K562 treated with DMSO at 1 percent for 4 hours (cell line): ENCODE results near the gene ODF4. TPM values are rescaled to one million over a fixed set of nuclear protein-coding genes. Genes with fewer than 3 reads are reported as not detected.

Source experiments
- total RNA-seq: library from RNA; unstranded; fragments of 300-600 nt; gene quantifications from 2 replicates; pipeline ENCODE4 v1.2.3, GENCODE V29; 2022; ENCODE audit not compliant: insufficient read depth

Gene ODF4, protein sequence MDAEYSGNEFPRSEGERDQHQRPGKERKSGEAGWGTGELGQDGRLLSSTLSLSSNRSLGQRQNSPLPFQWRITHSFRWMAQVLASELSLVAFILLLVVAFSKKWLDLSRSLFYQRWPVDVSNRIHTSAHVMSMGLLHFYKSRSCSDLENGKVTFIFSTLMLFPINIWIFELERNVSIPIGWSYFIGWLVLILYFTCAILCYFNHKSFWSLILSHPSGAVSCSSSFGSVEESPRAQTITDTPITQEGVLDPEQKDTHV
- not detected in 2 replicates for total RNA-seq

DNA sequence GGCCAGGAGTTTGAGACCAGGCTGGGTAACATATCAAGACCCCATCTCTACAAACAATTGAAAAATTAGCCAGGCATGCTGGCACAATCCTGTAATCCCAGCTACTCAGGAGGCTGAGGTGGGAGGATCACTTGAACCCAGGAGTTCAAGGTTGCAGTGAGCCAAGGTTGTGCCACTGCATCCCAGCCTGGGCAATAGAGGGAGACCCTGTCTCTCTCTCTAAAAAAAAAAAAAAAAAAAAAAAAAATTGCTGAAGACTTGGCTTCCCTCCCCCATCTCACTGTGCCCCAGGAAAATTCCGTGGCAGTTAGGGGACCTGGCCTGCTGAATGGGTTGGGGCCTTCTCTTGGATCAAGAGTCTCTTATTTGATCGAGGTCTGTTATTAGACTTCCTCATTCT lies at the start of gene ODF4:
TSS of gene ODF4 (plus strand) at position 301 of the 400 bp plus-strand sequence. CDS start 212 bp downstream, outside the sequence.

GRCh38 chr17:8376271-8377067 lies 36.8 kb downstream of the ODF4 start, which contains the start of gene KRABD2:
Gene KRABD2, minus strand, starts transcription at chr17:8376704.

GRCh38 chr17:8383143-8383822 lies 43.6 kb downstream of the ODF4 start, which contains the start of gene RPL26:
Gene RPL26, minus strand, starts transcription at chr17:8383193. Its CDS starts 883 bp downstream, at chr17:8382310.

Other genes with a start within 250 kb of the ODF4 start
- gene ALOXE3, start 221.3 kb upstream of the ODF4 start, total RNA-seq, result not detected in 2 replicates
- gene HES7, start 215.7 kb upstream of the ODF4 start, total RNA-seq, result 1.7 TPM in 1 of 2 replicates, not detected in the other
- gene PER1, start 187.4 kb upstream of the ODF4 start, total RNA-seq, result 7.5 and 13.8 TPM in 2 replicates
- 40.3 and 40.9 TPM in 2 replicates for gene VAMP2, start 176.9 kb upstream of the ODF4 start, total RNA-seq
- gene TMEM107, start 163.5 kb upstream of the ODF4 start, total RNA-seq, result 7.7 and 11.9 TPM in 2 replicates
- 5.2 and 6.4 TPM in 2 replicates for gene BORCS6, start 149.7 kb upstream of the ODF4 start, total RNA-seq
- 125 and 132 TPM in 2 replicates for gene AURKB, start 129.3 kb upstream of the ODF4 start, total RNA-seq
- gene CTC1, start 91.8 kb upstream of the ODF4 start, total RNA-seq, result 3.3 and 8.0 TPM in 2 replicates
- gene PFAS, start 90.6 kb upstream of the ODF4 start, total RNA-seq, result 7.0 and 10.4 TPM in 2 replicates
- 19.4 and 26.5 TPM in 2 replicates for gene RANGRF, start 51.2 kb upstream of the ODF4 start, total RNA-seq
- gene SLC25A35, start 44.4 kb upstream of the ODF4 start, total RNA-seq, result 2.8 and 4.8 TPM in 2 replicates
- gene ARHGEF15, start 29.6 kb upstream of the ODF4 start, total RNA-seq, result not detected in 2 replicates
- gene RPL26, start 43.4 kb downstream of the ODF4 start, total RNA-seq, result 5,727 and 6,372 TPM in 2 replicates
- gene RNF222, start 58.0 kb downstream of the ODF4 start, total RNA-seq, result not detected in 2 replicates
- gene NDEL1, start 96.0 kb downstream of the ODF4 start, total RNA-seq, result 35.7 and 39.1 TPM in 2 replicates